Measurements from ENCODE around the gene TES.

GRCh38 chr7:116271963-116272886, 61.9 kb downstream of the TES start:
- TF ChIP-seq ZBTB33 (IDR thresholded peaks at IDR 0.05) (no peak), RAD21 (IDR thresholded peaks at IDR 0.05) (no peak), GABPA (IDR thresholded peaks at IDR 0.05 in 1 of 2, conservative IDR thresholded peaks at IDR 0.05 in 1 of 2) (no peak), CTCF (IDR thresholded peaks at IDR 0.05; ENCODE audit: low read depth, low read length, missing input control) (no peak), SP1 (IDR thresholded peaks at IDR 0.05) (no peak), JUND (IDR thresholded peaks at IDR 0.05) (peak in 1 of 2 donors; percentile 65), RXRA (IDR thresholded peaks at IDR 0.05) (no peak), EGR1 (IDR thresholded peaks at IDR 0.05; ENCODE audit: low read depth in 2 of 2) (no peak)
- TF ChIP-seq, protein P1, sequence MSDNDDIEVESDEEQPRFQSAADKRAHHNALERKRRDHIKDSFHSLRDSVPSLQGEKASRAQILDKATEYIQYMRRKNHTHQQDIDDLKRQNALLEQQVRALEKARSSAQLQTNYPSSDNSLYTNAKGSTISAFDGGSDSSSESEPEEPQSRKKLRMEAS (IDR thresholded peaks at IDR 0.05): no peak

Measured in liver (tissue), 3 donors.